H1 (cell line): ENCODE results near the gene NAA60. TPM values are rescaled to one million over a fixed set of nuclear protein-coding genes. Genes with fewer than 3 reads are reported as not detected.

Source experiments
- CTCF ChIA-PET: fragments of 300-600 bp; sonication (Branson Sonifier 250); formaldehyde crosslinking; loops from one replicate; lab custom pipeline; 2021; ENCODE audit not compliant: partially characterized antibody; lab: Charles Lee
- POLR2A ChIA-PET: fragments of 300-600 bp; sonication (Branson Sonifier 250); formaldehyde crosslinking; loops from one replicate; lab custom pipeline; 2021; ENCODE audit warnings: inconsistent platforms; ENCODE audit not compliant: partially characterized antibody; lab: Charles Lee
- DNase-seq, 2 experiments: peaks; one replicate each; pipeline versions ENCODE4 v3.0.0 to v3.0.0-alpha.2; 2010 to 2022; ENCODE audit warnings: low spot score in 2 of 2, low read depth in 1 of 2, mixed read lengths in 1 of 2
- FAIRE-seq: peaks from 2 replicates; lab custom pipeline; 2011; peaks lifted over from hg19 to GRCh38; lab: Jason Lieb, UNC
- H2AFZ ChIP-seq: 2 replicates; pipeline ENCODE4 v1.8.1; 2012; ENCODE audit warnings: low read length, inconsistent platforms
- H2AK5ac ChIP-seq: 2 replicates; pipeline ENCODE4 v1.6.1; 2013; ENCODE audit warnings: low read depth, low read length
- H2BK120ac ChIP-seq: replicated peaks from 2 replicates; pipeline ENCODE3; 2013; ENCODE audit warnings: low read depth, low read length, inconsistent platforms
- H2BK12ac ChIP-seq: 2 replicates; pipeline ENCODE4 v1.6.1; 2013; ENCODE audit warnings: low read depth, low read length
- H2BK15ac ChIP-seq: 2 replicates; pipeline ENCODE4 v1.6.1; 2013; ENCODE audit warnings: low read length
- H2BK20ac ChIP-seq: 2 replicates; pipeline ENCODE4 v1.6.1; 2013; ENCODE audit warnings: low read length
- H2BK5ac ChIP-seq: 2 replicates; pipeline ENCODE4 v1.6.1; 2013; ENCODE audit warnings: low read depth, low read length
- H3K14ac ChIP-seq: 2 replicates; pipeline ENCODE4 v1.6.1; 2013; ENCODE audit warnings: inconsistent platforms; ENCODE audit not compliant: insufficient read length
- H3K18ac ChIP-seq: 2 replicates; pipeline ENCODE4 v1.6.1; 2013; ENCODE audit warnings: low read length; ENCODE audit errors: extremely low read depth
- H3K23ac ChIP-seq: 2 replicates; pipeline ENCODE4 v1.6.1; 2013; ENCODE audit warnings: inconsistent platforms; ENCODE audit not compliant: insufficient read length
- H3K23me2 ChIP-seq: 2 replicates; pipeline ENCODE4 v1.6.1; 2013; ENCODE audit warnings: low read depth, low read length
- H3K27ac ChIP-seq: 2 replicates; pipeline ENCODE4 v1.6.1; 2011; ENCODE audit warnings: low read depth, low read length, inconsistent platforms
- H3K27me3 ChIP-seq, 4 experiments: replicated peaks in 1 of 4; 1 replicate in 1 of 4; 2 replicates in 3 of 4; pipeline versions ENCODE4 v1.6.1 to v1.8.1; 2011 to 2013; ENCODE audit warnings: low read length in 3 of 4, mild to moderate bottlenecking in 3 of 4, inconsistent platforms in 2 of 4, mixed read lengths in 2 of 4, moderate library complexity in 1 of 4; ENCODE audit not compliant: control insufficient read depth in 3 of 4, insufficient read depth in 3 of 4; ENCODE audit errors: extremely low read depth in 1 of 4
- H3K36me3 ChIP-seq, 4 experiments: 2 replicates each; pipeline versions ENCODE4 v1.6.1 to v1.8.1; 2011 to 2013; ENCODE audit warnings: mild to moderate bottlenecking in 4 of 4, low read length in 3 of 4, moderate library complexity in 2 of 4, control low read depth in 1 of 4, inconsistent platforms in 1 of 4; ENCODE audit not compliant: insufficient read depth in 4 of 4, control insufficient read depth in 2 of 4
- H3K4ac ChIP-seq: replicated peaks from 2 replicates; pipeline ENCODE3; 2013; ENCODE audit warnings: low read length, low read depth, mixed read lengths, inconsistent platforms; ENCODE audit not compliant: insufficient read length
- H3K4me1 ChIP-seq, 4 experiments: replicated peaks in 1 of 4; 1 replicate in 1 of 4; 2 replicates in 3 of 4; pipeline versions ENCODE4 v1.6.1 to v1.8.1; 2011 to 2013; ENCODE audit warnings: low read length in 3 of 4, inconsistent platforms in 2 of 4, mixed read lengths in 1 of 4; ENCODE audit not compliant: insufficient read depth in 4 of 4, control insufficient read depth in 3 of 4
- H3K4me2 ChIP-seq, 2 experiments: 2 replicates each; pipeline versions ENCODE4 v1.6.1 to v1.8.1; 2011 to 2013; ENCODE audit warnings: low read depth in 2 of 2, low read length in 2 of 2, control low read depth in 1 of 2, inconsistent platforms in 1 of 2, mild to moderate bottlenecking in 1 of 2; ENCODE audit not compliant: insufficient read depth in 1 of 2
- H3K4me3 ChIP-seq, 4 experiments: fragments of 200-600, 300-600 bp in 1 of 4; sonication (generic), shearing (Covaris generic), sonication (Bioruptor Twin) in 1 of 4; 2 replicates each; pipeline versions ENCODE4 v1.5.1 to v1.8.1; 2011 to 2016; ENCODE audit warnings: low read length in 4 of 4, low read depth in 3 of 4, control low read depth in 2 of 4, inconsistent platforms in 2 of 4, mild to moderate bottlenecking in 2 of 4, mixed read lengths in 1 of 4, moderate library complexity in 1 of 4; ENCODE audit not compliant: insufficient read depth in 2 of 4; ENCODE audit errors: extremely low read depth in 1 of 4
- H3K56ac ChIP-seq: replicated peaks from 2 replicates; pipeline ENCODE3; 2013; ENCODE audit warnings: low read depth, mild to moderate bottlenecking, mixed read lengths, low read length, inconsistent platforms; ENCODE audit not compliant: insufficient read length
- H3K79me1 ChIP-seq: 2 replicates; pipeline ENCODE4 v1.6.1; 2013; ENCODE audit warnings: low read depth, low read length, control low read depth
- H3K79me2 ChIP-seq, 2 experiments: 2 replicates each; pipeline versions ENCODE4 v1.6.1 to v1.8.1; 2012 to 2013; ENCODE audit warnings: low read length in 2 of 2, mild to moderate bottlenecking in 2 of 2, inconsistent platforms in 1 of 2; ENCODE audit not compliant: insufficient read depth in 2 of 2, control insufficient read depth in 1 of 2
- H3K9ac ChIP-seq, 4 experiments: replicated peaks in 1 of 4; 1 replicate in 1 of 4; 2 replicates in 3 of 4; pipeline versions ENCODE4 v1.6.1 to v1.8.1; 2011 to 2013; ENCODE audit warnings: low read depth in 3 of 4, low read length in 3 of 4, control low read depth in 2 of 4, mild to moderate bottlenecking in 2 of 4, moderate library complexity in 2 of 4, inconsistent platforms in 1 of 4; ENCODE audit errors: extremely low read depth in 1 of 4
- H3K9me3 ChIP-seq, 2 experiments: 2 replicates each; pipeline versions ENCODE4 v1.6.1 to v1.8.1; 2012 to 2013; ENCODE audit warnings: mild to moderate bottlenecking in 2 of 2, moderate library complexity in 2 of 2, control low read depth in 1 of 2, inconsistent platforms in 1 of 2, low read depth in 1 of 2, low read length in 1 of 2, mixed read lengths in 1 of 2; ENCODE audit not compliant: insufficient read depth in 2 of 2
- H4K20me1 ChIP-seq, 2 experiments: replicated peaks in 1 of 2; 2 replicates each; pipeline versions ENCODE3 to v1.8.1; 2011 to 2013; ENCODE audit warnings: inconsistent platforms in 2 of 2, low read length in 2 of 2, mild to moderate bottlenecking in 1 of 2; ENCODE audit not compliant: insufficient read depth in 2 of 2, control insufficient read depth in 1 of 2
- H4K5ac ChIP-seq: 2 replicates; pipeline ENCODE4 v1.6.1; 2013; ENCODE audit warnings: low read length, low read depth, mixed read lengths, inconsistent platforms; ENCODE audit not compliant: insufficient read length
- H4K8ac ChIP-seq: 2 replicates; pipeline ENCODE4 v1.8.0; 2013; ENCODE audit warnings: mild to moderate bottlenecking, moderate library complexity, low read length, inconsistent platforms; ENCODE audit not compliant: insufficient read depth; ENCODE audit errors: extremely low read depth
- H4K91ac ChIP-seq: replicated peaks from 2 replicates; pipeline ENCODE3; 2013; ENCODE audit warnings: low read length, mixed read lengths, inconsistent platforms; ENCODE audit not compliant: insufficient read length
- CBX5 ChIP-seq: fragments of 300-800, 300-1000 bp; sonication (generic); IDR thresholded peaks from 2 replicates; pipeline ENCODE4 v1.7.1; 2016; ENCODE audit warnings: antibody characterized with exemption, low read length, low read depth
- CBX8 ChIP-seq: fragments of 300-800, 300-1000 bp; sonication (generic); IDR thresholded peaks from 2 replicates; pipeline ENCODE4 v1.7.1; 2016; ENCODE audit warnings: low read depth, low read length, borderline replicate concordance
- EZH2 ChIP-seq: fragments of 200-600 bp; sonication (generic); IDR thresholded peaks from 2 replicates; pipeline ENCODE4 v1.7.1; 2012; ENCODE audit warnings: low read depth, mild to moderate bottlenecking, moderate library complexity, low read length, inconsistent platforms; ENCODE audit not compliant: severe bottlenecking
- GABPA ChIP-seq: IDR thresholded peaks from 2 replicates; pipeline ENCODE4 v1.6.1; 2011; ENCODE audit warnings: mild to moderate bottlenecking, low read length, moderate library complexity, borderline replicate concordance; ENCODE audit not compliant: insufficient read depth
- GTF2F1 ChIP-seq: IDR thresholded peaks from 2 replicates; pipeline ENCODE4 v1.6.1; 2012; ENCODE audit warnings: low read depth, low read length, improper control_type of control experiment, borderline replicate concordance
- RNF2 ChIP-seq: fragments of 200-900, 300-1000 bp; sonication (generic); IDR thresholded peaks from 2 replicates; pipeline ENCODE4 v1.7.1; 2016; ENCODE audit warnings: borderline replicate concordance, low read depth, mild to moderate bottlenecking, antibody characterized with exemption, low read length; ENCODE audit not compliant: poor library complexity, severe bottlenecking; ENCODE audit errors: missing control alignments
- SP1 ChIP-seq: IDR thresholded peaks from 2 replicates; pipeline ENCODE4 v1.6.1; 2011; ENCODE audit warnings: low read depth, low read length
- TCF12 ChIP-seq: IDR thresholded peaks from 2 replicates; pipeline ENCODE4 v1.6.1; 2011; ENCODE audit warnings: low read depth, mild to moderate bottlenecking, low read length
- WGBS, 2 experiments: shearing (Covaris generic) in 1 of 2; methylation state at CpG; one replicate each; pipeline versions ENCODE4 v1.1.6 to v1.1.7; 2013 to 2015; ENCODE audit warnings: low lambda C conversion rate in 2 of 2, mixed read lengths in 2 of 2, inconsistent platforms in 1 of 2, low coverage in 1 of 2, missing lambda C conversion rate in 1 of 2; ENCODE audit not compliant: insufficient replicate concordance in 2 of 2, insufficient coverage in 1 of 2, insufficient read length in 1 of 2; ENCODE audit errors: extremely low coverage in 1 of 2, missing lambda C conversion rate in 1 of 2; 5-methylcytosine and 5-hydroxymethylcytosine counted together
- polyA plus RNA-seq, 7 experiments: library from polyadenylated mRNA; depleted of rRNA in 3 of 7; stranded (reverse) in 5 of 7; unstranded in 2 of 7; fragments of >200 nt in 5 of 7; fragments of 200-250 nt in 2 of 7; gene quantifications; 1 replicate in 5 of 7; 2 replicates in 1 of 7; 4 replicates in 1 of 7; pipeline versions ENCODE4 v1.2.1 to v1.2.3, GENCODE V29; 2011 to 2013; ENCODE audit warnings: missing spikeins in 2 of 7, mixed read lengths in 2 of 7
- total RNA-seq: library from RNA; stranded (reverse); fragmentation: NEBNext Ultra II Directional; extraction: Animal tissue kit (Norgen Biotek cat#: 25700); gene quantifications from 2 replicates; pipeline ENCODE4 v1.2.1, GENCODE V29; 2021

The NAA60 gene
- total and polyA plus RNA-seq, 2 of the 8 experiments (the other 6 are each of a cell fraction or from before 2014, with no cell fraction given) = 34.1 to 47.6 TPM

DNA sequence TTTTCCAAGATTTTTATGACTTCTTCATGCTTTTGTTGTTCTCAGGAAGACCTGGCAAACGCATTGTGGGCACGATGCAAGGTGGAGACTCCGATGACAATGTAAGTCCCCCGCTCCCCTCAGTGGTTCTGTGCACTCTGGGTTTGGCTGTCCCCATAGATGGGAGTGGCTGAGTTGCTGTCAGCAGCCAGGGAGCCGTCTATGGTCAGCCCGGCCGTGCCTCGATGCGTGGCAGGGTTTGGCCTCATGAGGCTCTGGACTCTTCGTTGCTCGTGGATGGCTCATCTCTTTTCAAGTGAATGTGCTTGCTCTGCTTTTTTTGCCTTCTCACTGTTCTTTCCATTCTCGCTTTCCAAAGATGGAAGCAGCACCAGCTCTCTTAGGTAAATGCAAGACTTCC lies 89.3 kb downstream of the NAA60 start:
- Histone ChIP-seq H2BK5ac (no peak overlapping the region), H3K27me3 (no peaks in the 10 kb centered on the region), H4K91ac (no peak overlapping the region), H4K20me1 (peaks cover 0 to 1% of the 10 kb centered on the region in 2 experiments), H3K4me1 (no peaks in the 10 kb centered on the region), H3K23ac (no peak overlapping the region), H2BK20ac (no peak overlapping the region), H3K4me3 (no peak overlapping the region), H2AK5ac (no peak overlapping the region), H3K14ac (no peak overlapping the region), H3K9me3 (no peaks in the 10 kb centered on the region), H3K79me1 (no peaks in the 10 kb centered on the region), H3K36me3 (peaks cover 0 to 20% (median 6%) of the 10 kb centered on the region in 4 experiments; a peak in 4 of 8 replicates), H4K5ac (no peak overlapping the region), H3K56ac (no peak overlapping the region), H3K18ac (no peak overlapping the region), H3K79me2 (no peaks in the 10 kb centered on the region), H3K9ac (no peak overlapping the region), H2BK12ac (no peak overlapping the region), H4K8ac (no peak overlapping the region), H3K4ac (no peak overlapping the region), H2BK15ac (no peak overlapping the region), H2BK120ac (no peak overlapping the region), H3K4me2 (no peak overlapping the region), H2AFZ (no peak overlapping the region), H3K23me2 (no peaks in the 10 kb centered on the region), H3K27ac (no peak overlapping the region)
- FAIRE-seq (no peak), DNase-seq (no peak)
- ChIA-PET CTCF (interaction anchor here (1.7 kb wide), 1 partner anchor 14 kb away, joined by 4 read pairs; no protein-coding TSS in a partner anchor), POLR2A (interaction anchor here (1.4 kb wide), 1 partner anchor 10 kb away, joined by 4 read pairs; no protein-coding TSS in a partner anchor)
- TF ChIP-seq RNF2 (no peak), TCF12 (no peak), CBX8 (no peak), GTF2F1 (no peak), CBX5 (no peak), GABPA (no peak), SP1 (no peak), EZH2 (no peak)
- WGBS, 2 experiments = 98% methylated on average over 12 of the region's 12 CpGs; no CpG with 5 or more reads in 1 of the 2 experiments
